ENCODE results near the gene TUBB1.
"Not testable (repeated sequence)": the region's sequence is repeated elsewhere in the genome, so short reads cannot be mapped to it uniquely, and the experiment has no call there.

TUBB1 gene

DNA sequence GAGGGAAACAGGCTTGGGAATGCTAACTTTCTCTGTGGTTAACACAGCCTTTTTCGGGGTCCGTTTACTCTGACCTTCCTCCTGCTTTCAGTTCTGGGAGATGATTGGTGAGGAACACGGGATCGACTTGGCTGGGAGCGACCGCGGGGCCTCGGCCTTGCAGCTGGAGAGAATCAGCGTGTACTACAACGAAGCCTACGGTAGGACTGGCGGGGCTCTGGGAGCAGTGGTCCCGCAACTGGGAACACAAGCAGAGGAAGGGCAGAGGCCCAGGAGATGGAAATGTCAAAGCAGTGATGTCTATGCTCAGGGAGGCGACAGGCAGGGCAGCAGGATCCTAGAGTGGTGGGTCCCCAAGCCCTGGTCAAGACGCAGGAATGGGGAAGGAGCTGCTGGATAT is 3.5 kb downstream of the TUBB1 start:
- no peak for DNase-seq (ENCODE audit: low spot score)

DNA sequence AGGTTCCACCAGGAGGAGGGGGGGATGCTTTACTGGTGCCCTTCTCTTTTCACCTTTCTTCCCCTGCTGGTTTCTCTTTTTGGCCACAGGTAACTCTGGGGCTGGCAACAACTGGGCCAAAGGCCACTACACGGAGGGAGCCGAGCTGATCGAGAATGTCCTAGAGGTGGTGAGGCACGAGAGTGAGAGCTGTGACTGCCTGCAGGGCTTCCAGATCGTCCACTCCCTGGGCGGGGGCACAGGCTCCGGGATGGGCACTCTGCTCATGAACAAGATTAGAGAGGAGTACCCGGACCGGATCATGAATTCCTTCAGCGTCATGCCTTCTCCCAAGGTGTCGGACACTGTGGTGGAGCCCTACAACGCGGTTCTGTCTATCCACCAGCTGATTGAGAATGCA is 4.4 kb downstream of the TUBB1 start:
- DNase-seq (ENCODE audit: low spot score): no peak

DNA sequence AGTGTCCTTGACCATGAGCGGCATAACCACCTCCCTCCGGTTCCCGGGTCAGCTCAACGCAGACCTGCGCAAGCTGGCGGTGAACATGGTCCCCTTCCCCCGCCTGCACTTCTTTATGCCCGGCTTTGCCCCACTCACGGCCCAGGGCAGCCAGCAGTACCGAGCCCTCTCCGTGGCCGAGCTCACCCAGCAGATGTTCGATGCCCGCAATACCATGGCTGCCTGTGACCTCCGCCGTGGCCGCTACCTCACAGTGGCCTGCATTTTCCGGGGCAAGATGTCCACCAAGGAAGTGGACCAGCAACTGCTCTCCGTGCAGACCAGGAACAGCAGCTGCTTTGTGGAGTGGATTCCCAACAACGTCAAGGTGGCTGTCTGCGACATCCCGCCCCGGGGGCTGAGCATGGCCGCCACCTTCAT is 4.9 kb downstream of the TUBB1 start:
- no peak for DNase-seq (ENCODE audit: low spot score)

GRCh38 chr20:59025086-59025485 is 5.9 kb downstream of the TUBB1 start:
- no peak for DNase-seq (ENCODE audit: low spot score)

- DNase-seq (ENCODE audit: low spot score): no peak
These were observed 6.3 kb downstream of the TUBB1 start for GRCh38 chr20:59025511-59025910.

DNA sequence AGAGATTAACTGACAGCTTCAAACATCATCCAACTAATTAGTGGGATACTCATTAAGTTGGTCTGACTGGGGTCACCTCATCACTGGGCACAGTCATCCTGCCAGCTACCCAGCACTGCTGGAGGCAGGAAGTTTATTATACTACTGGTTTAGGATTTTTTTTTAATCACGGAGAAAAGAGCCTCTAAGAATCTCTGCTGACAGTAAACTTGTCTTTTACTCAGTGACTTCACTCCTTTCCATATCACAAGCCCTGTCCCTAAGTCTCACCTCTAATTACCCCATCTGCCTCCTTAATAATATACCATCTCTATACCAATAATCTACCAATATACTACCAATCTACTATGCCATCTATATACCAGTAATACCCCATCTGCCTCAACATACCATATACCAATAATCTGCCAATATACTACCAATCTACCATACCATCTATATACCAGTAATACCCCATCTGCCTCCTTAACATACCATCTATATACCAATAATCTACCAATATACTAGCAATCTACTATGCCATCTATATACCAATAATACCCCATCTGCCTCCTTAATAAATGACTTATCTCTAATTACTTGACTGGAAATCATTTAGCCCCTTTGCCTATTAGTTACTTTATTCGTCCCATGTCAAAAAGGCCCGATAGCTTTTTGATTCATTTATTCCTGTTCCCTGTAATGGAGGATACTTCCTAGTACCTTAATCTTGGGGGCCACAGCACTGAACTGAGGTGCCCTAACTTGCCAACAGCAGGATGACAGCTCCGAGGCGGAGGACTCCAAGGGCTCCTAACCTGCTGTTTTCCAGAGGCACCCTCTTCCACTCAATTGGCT is 7.9 kb downstream of the TUBB1 start:
- no peak for DNase-seq (ENCODE audit: low spot score)

DNA sequence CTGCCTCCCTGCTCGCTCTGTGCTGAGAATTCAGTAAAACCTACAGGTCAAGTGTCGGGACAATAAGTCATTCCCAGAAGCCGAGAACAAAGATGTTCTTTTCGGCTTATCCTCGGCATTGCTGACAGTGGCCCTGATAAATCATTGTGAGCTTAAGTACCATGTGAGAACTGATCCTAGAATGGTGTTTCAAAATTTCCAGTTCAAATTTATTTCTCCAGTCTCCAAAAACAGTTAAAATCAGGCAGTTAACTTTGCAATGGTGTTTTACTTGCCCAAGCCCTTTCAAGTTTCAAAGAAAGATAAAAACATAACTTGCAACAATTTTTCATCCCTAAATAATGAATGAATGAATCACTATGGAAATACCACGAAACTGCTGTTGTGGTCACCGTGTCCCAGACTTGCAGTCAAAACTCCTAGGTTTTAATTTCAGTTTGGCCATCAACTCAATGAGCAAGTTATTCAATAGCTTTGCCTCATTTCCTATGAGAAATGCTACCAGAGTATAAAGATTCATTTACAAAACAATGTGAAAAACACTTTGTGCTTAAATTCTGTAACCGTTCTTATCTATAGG is 8.6 kb downstream of the TUBB1 start:
- no peak for DNase-seq (ENCODE audit: low spot score)

DNA sequence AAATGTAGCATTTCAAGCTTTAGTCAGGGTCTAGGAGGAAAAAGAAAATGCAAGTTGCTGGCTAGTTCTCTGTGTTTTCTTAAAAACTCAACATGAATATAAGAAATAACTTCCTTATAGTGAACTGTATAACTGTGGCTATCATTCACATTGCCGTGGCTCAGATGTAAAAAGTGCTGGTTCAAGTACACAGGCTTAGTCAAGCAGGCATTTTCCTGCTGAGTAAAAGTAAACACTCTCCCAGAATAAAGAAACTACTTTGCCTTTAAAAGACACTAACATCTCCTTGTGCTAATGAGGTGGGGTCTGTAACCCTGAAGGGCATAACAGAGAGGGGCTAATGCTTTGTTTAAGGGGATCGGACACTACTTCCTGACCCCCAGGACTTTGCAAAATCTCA is 9.6 kb downstream of the TUBB1 start:
- no peak for DNase-seq (ENCODE audit: low spot score)

- DNase-seq (ENCODE audit: low spot score): no peak
These were observed 11.8 kb downstream of the TUBB1 start for GRCh38 chr20:59030911-59031563.

- no peak for DNase-seq (ENCODE audit: low spot score)
These were observed 12.4 kb downstream of the TUBB1 start for GRCh38 chr20:59031564-59032022.

DNA sequence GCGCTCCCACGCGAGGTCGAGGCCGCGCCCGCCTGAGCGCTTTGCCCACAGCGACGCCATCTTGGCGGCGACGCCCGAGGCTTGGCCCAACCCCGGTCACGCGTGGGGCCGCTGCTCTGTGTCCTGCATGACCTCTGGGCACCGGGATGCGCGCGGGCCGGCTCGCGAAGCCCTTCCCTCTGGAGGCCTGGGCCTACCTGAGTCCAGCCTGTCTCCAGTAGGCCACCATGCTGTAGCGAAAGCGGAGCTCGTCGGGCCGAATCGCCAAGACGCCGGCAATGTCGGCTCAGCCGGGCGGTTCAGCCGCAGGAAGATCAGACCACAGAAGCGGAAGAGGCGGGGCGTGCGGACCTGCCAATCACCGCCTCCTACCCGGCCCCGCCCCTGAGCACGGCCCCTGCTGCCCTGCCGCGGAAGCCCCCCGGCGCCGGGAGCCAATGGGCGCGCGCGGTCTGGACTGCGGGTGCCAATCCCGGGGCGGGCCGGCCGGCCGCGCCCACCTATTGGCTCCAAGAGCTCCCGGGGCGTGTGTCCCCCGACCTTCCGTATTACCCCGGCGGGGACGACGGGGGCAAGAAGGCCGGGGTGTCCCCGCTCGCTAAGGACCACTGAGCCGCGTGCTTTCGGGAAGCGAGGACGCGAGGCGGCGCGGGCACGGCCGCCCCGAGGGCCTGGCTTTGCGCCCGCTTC is 12.9 kb downstream of the TUBB1 start, which contains the start of gene ATP5F1E:
TSS of gene ATP5F1E (minus strand) at position 313 of the 690 bp plus-strand sequence. CDS start at position 229, 84 bp downstream.
- DNase-seq (ENCODE audit: low spot score): peak; percentile 97

- DNase-seq (ENCODE audit: low spot score): peak; percentile 61
These were observed 13.5 kb downstream of the TUBB1 start for GRCh38 chr20:59032713-59033059.

DNA sequence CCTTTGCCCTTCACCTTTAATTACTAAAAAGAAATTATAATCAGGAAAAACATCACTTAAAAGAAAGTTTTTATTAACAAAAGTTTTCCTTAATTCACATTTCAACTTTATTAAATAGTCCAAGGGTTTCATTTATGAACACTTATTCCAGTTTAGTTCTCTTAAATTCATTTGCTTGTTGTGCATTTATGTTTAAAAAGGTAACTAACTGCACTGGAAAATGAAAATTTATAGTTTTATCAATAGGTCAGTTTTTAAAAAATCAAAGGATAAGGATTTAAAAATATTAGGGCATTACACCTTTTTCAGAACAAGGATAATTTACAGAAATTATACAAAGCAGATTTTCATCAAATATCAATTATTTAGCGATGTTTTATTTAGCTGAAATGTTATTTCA is 13.9 kb downstream of the TUBB1 start:
- DNase-seq (ENCODE audit: low spot score): no peak

- no peak for DNase-seq (ENCODE audit: low spot score)
These were observed 14.5 kb downstream of the TUBB1 start for GRCh38 chr20:59033616-59034165.

DNA sequence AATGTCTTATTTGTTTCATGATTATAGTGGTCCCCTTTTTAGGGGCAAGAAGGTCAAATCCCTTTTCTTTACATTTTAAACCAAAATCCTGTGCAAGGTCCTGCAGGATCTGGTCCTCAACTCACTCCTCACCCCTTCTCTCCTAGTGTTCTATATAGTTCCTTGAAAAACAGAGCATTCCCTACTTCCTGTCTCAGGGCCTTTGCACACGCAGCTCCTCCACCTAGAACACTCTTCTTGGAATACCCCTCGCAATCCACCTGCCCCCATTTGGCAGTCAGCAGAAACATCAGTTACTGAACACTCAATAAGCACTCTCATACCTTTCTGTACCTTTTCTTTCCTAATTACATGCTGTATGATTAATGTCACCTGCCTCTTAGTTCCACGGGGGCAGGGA is 16.2 kb downstream of the TUBB1 start:
- no peak for DNase-seq (ENCODE audit: low spot score)

- no peak for DNase-seq (ENCODE audit: low spot score)
These were observed 18.2 kb downstream of the TUBB1 start for GRCh38 chr20:59037386-59037785.

- DNase-seq (ENCODE audit: low spot score): no peak
These were observed 20.0 kb downstream of the TUBB1 start for GRCh38 chr20:59039233-59039632.

GRCh38 chr20:59040667-59041066 is 21.4 kb downstream of the TUBB1 start:
- no peak for DNase-seq (ENCODE audit: low spot score)

- DNase-seq (ENCODE audit: low spot score): not testable (repeated sequence)
These were observed 22.3 kb downstream of the TUBB1 start for GRCh38 chr20:59041487-59041886.

DNA sequence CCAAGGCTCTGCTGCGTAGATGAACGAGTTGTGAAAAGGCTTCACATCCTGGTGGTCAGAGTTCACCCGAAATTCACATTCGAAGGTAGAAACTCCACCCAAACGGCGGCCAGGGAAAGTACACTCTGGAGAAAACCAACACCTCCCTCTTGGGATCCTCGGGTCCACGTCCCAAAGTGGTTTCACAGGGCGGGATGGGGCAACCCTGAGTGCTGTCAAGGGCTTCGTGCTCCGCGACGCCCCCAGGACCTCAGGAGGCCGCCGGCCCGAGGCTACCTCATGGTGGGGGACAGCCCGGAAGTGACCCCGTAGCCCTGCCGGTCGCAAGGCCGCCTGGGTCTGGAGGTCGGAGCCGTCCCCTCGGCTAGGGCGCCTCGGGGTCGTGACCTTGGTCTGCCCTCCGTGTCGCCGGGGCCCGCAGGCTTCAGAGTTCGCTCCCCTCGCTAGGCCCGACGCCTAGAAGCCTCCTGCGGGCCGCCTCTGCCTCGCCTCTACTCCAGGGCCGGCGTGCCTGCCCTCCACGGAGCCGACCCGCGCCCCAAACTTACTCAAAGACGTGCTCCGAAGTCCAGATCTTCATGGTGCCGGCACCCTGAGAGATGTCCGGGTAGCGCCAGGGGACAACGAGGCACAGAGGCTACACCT is 23.0 kb downstream of the TUBB1 start, which contains the start of gene PRELID3B:
TSS of gene PRELID3B (minus strand) at position 636 of the 645 bp plus-strand sequence. CDS start at position 580, 56 bp downstream.
- DNase-seq (ENCODE audit: low spot score): peak; percentile 34
